Measurements from ENCODE around the gene STK10. TPM values are rescaled to one million over a fixed set of nuclear protein-coding genes. Genes with fewer than 3 reads are reported as not detected.
"Not testable (repeated sequence)": the region's sequence is repeated elsewhere in the genome, so short reads cannot be mapped to it uniquely, and the experiment has no call there.

The STK10 gene
- total RNA-seq, 1 donor from 2014 or later = 60.2 TPM

DNA sequence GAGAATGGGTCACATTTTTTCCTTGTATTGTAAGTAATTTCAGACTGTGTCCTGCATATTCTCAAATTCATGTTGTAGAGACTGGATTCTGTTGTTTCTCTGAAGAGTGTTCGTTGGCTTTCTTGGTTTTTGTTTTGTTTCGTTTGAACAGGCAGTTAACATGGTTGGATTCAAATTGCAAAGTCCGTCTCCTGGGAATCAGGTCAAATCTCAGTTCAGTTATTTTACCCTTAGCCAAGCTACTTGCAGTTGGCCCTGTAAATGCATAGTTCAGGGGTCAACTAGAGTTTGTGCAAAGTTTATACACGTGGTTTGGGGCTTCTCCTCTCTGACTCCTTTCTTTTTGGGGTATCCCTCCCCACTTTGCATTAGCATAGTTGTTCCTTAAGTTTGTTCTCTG lies 159.9 kb downstream of the STK10 start:
- peaks cover 22% of the 10 kb centered on the region for H3K9me3 Mint-ChIP-seq (ENCODE audit: unreplicated experiment)
- no peak overlapping the region for H3K27ac Mint-ChIP-seq (ENCODE audit: unreplicated experiment)
- H3K4me3 ChIP-seq (ENCODE audit: insufficient read depth, low read depth, low read length) = no peak overlapping the region

DNA sequence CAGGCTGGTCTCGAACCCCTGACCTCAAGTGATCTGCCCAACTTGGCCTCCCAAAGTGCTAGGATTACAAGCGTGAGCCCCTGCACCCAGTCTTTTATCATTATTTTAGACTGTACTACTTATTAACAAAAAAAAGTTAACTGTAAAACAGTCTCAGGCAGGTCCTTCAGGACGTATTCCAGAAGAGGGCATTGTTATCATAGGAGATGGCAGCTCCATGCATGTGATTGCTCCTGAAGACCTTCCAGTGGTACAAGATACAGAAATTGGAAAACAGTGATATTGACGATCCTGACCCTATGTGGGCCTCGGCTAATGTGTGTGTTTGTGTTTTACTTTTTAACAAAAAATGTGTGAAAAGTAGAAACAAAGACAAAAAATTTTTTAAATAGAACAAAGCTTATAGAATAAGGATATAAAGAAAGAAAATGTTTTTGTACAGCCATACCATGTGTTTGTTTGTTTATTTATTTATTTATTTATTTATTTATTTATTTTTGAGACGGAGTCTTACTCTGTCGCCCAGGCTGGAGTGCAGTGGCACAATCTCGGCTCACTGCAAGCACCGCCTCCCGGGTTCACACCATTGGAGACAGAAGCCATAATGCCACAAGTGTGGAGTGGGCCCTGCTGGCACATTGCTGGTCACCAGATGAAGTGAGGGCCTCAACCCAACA lies 167.8 kb downstream of the STK10 start:
- not testable (repeated sequence) for FAIRE-seq; H3K4me3 ChIP-seq (ENCODE audit: insufficient read depth, low read depth, low read length); H3K4me2 ChIP-seq (ENCODE audit: low read length); H2AFZ ChIP-seq (ENCODE audit: low read depth, low read length); H3K4me3 Mint-ChIP-seq (ENCODE audit: unreplicated experiment); H3K27me3 Mint-ChIP-seq (ENCODE audit: low read depth, unreplicated experiment); H3K27ac ChIP-seq (ENCODE audit: low read depth, low read length); H3K4me1 ChIP-seq (ENCODE audit: insufficient read depth, low read length); H3K4me1 Mint-ChIP-seq (ENCODE audit: low read depth, unreplicated experiment); H3K36me3 Mint-ChIP-seq (ENCODE audit: low read depth, unreplicated experiment); H4K20me1 ChIP-seq (ENCODE audit: insufficient read depth, low read length); H3K27me3 ChIP-seq (ENCODE audit: insufficient read depth, low read length); H3K27ac Mint-ChIP-seq (ENCODE audit: unreplicated experiment); H3K79me2 ChIP-seq (ENCODE audit: insufficient read depth, low read length); H3K9me3 ChIP-seq (ENCODE audit: insufficient read depth, low read depth, low read length); H3K9me3 Mint-ChIP-seq (ENCODE audit: unreplicated experiment); H3K9ac ChIP-seq (ENCODE audit: low read length); DNase-seq (ENCODE audit: low read depth); H3K36me3 ChIP-seq (ENCODE audit: insufficient read depth, low read length)

More for the DNA sequence above, 159.9 kb downstream of the STK10 start:
- H3K36me3 ChIP-seq (ENCODE audit: insufficient read depth, low read length) = no peaks in the 10 kb centered on the region
- no peak overlapping the region for H3K9ac ChIP-seq (ENCODE audit: low read length)
- no peaks in the 10 kb centered on the region for H3K4me1 ChIP-seq (ENCODE audit: insufficient read depth, low read length)
- Mint-ChIP-seq H3K27me3 (ENCODE audit: low read depth, unreplicated experiment) (peaks cover 4% of the 10 kb centered on the region), H3K4me3 (ENCODE audit: unreplicated experiment) (no peak overlapping the region), H3K4me1 (ENCODE audit: low read depth, unreplicated experiment) (no peaks in the 10 kb centered on the region), H3K36me3 (ENCODE audit: low read depth, unreplicated experiment) (peaks cover 13% of the 10 kb centered on the region)
- H3K9me3 ChIP-seq (ENCODE audit: insufficient read depth, low read depth, low read length) = no peaks in the 10 kb centered on the region
- no peak overlapping the region for H3K4me2 ChIP-seq (ENCODE audit: low read length)
- no peaks in the 10 kb centered on the region for H3K27me3 ChIP-seq (ENCODE audit: insufficient read depth, low read length)
- no peaks in the 10 kb centered on the region for H3K79me2 ChIP-seq (ENCODE audit: insufficient read depth, low read length)
- no peaks in the 10 kb centered on the region for H4K20me1 ChIP-seq (ENCODE audit: insufficient read depth, low read length)
- no peak overlapping the region for H2AFZ ChIP-seq (ENCODE audit: low read depth, low read length)
- no peak for FAIRE-seq
- no peak for TF ChIP-seq EZH2 (IDR thresholded peaks at IDR 0.05; ENCODE audit: insufficient read depth, low read length)
- TF ChIP-seq, protein P1, sequence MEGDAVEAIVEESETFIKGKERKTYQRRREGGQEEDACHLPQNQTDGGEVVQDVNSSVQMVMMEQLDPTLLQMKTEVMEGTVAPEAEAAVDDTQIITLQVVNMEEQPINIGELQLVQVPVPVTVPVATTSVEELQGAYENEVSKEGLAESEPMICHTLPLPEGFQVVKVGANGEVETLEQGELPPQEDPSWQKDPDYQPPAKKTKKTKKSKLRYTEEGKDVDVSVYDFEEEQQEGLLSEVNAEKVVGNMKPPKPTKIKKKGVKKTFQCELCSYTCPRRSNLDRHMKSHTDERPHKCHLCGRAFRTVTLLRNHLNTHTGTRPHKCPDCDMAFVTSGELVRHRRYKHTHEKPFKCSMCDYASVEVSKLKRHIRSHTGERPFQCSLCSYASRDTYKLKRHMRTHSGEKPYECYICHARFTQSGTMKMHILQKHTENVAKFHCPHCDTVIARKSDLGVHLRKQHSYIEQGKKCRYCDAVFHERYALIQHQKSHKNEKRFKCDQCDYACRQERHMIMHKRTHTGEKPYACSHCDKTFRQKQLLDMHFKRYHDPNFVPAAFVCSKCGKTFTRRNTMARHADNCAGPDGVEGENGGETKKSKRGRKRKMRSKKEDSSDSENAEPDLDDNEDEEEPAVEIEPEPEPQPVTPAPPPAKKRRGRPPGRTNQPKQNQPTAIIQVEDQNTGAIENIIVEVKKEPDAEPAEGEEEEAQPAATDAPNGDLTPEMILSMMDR (IDR thresholded peaks at IDR 0.05; ENCODE audit: insufficient read depth, low read depth, low read length) = no peak
- DNase-seq (ENCODE audit: low read depth) = no peak
- H3K27ac ChIP-seq (ENCODE audit: low read depth, low read length) = no peak overlapping the region

DNA sequence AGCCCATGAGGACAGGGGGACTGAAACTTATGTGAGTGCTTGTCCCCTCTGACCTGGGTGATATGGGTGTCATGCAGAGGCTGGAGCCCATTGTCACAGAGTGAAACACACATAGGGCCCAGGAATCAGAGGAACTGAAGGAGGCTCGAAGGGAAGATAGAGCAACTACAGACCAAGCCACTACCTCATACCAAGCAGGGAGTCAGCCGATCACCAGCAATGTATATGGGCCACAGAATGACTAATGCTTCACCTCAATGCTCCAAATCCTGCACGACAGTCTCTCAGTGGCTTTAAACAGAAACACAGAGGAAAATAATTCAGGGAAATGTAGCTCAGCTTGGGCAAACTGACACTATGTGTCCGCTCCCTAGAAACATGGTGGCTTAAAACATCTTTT lies 172.7 kb downstream of the STK10 start:
- Histone ChIP-seq H3K4me3 (ENCODE audit: insufficient read depth, low read depth, low read length) (no peak overlapping the region), H3K36me3 (ENCODE audit: insufficient read depth, low read length) (no peaks in the 10 kb centered on the region), H2AFZ (ENCODE audit: low read depth, low read length) (no peak overlapping the region), H3K27me3 (ENCODE audit: insufficient read depth, low read length) (no peaks in the 10 kb centered on the region), H4K20me1 (ENCODE audit: insufficient read depth, low read length) (peaks cover under 1% of the 10 kb centered on the region), H3K4me1 (ENCODE audit: insufficient read depth, low read length) (no peaks in the 10 kb centered on the region), H3K27ac (ENCODE audit: low read depth, low read length) (no peak overlapping the region), H3K79me2 (ENCODE audit: insufficient read depth, low read length) (no peaks in the 10 kb centered on the region), H3K9me3 (ENCODE audit: insufficient read depth, low read depth, low read length) (no peaks in the 10 kb centered on the region), H3K9ac (ENCODE audit: low read length) (no peak overlapping the region), H3K4me2 (ENCODE audit: low read length) (no peak overlapping the region)
- H3K27ac Mint-ChIP-seq (ENCODE audit: unreplicated experiment) = no peak overlapping the region
- H3K36me3 Mint-ChIP-seq (ENCODE audit: low read depth, unreplicated experiment) = no peaks in the 10 kb centered on the region
- H3K27me3 Mint-ChIP-seq (ENCODE audit: low read depth, unreplicated experiment) = no peaks in the 10 kb centered on the region
- TF ChIP-seq EZH2 (IDR thresholded peaks at IDR 0.05; ENCODE audit: insufficient read depth, low read length) = no peak
- TF ChIP-seq, protein P1 (IDR thresholded peaks at IDR 0.05; ENCODE audit: insufficient read depth, low read depth, low read length) = no peak
- H3K4me3 Mint-ChIP-seq (ENCODE audit: unreplicated experiment) = no peak overlapping the region
- no peak for FAIRE-seq
- H3K4me1 Mint-ChIP-seq (ENCODE audit: low read depth, unreplicated experiment) = peaks cover 6% of the 10 kb centered on the region
- H3K9me3 Mint-ChIP-seq (ENCODE audit: unreplicated experiment) = no peaks in the 10 kb centered on the region
- DNase-seq (ENCODE audit: low read depth) = no peak
